GM12878 (cell line): ENCODE results near the gene TSNAX. TPM values are rescaled to one million over a fixed set of nuclear protein-coding genes. Genes with fewer than 3 reads are reported as not detected.

Experiments
- ATAC-seq: fragments of 200-7000 bp; cut with Tn5 transposase; 3 replicates; pipeline ENCODE4 v1.9.1; 2020; ENCODE audit warnings: mild to moderate bottlenecking, moderate library complexity
- BruUV-seq: library from RNA; stranded (reverse); fragments of 400-500 nt; replicated peaks from 2 replicates; lab custom pipeline; 2021; lab: Mats Ljungman, UMichigan
- CTCF ChIA-PET: fragments of 300-600 bp; sonication (Branson Sonifier 250); formaldehyde crosslinking; extraction: SDS; loops from one replicate; lab custom pipeline; 2021; ENCODE audit warnings: inconsistent platforms; lab: Yijun Ruan, JAX
- POLR2A ChIA-PET: fragments of 350-600 bp; formaldehyde crosslinking; extraction: SDS; loops from one replicate; lab custom pipeline; 2021; ENCODE audit warnings: inconsistent platforms; lab: Charles Lee
- RAD21 ChIA-PET: fragments of 300-600 bp; sonication (Branson Sonifier 250); formaldehyde crosslinking; loops from one replicate; lab custom pipeline; 2023; ENCODE audit warnings: antibody characterized with exemption; ENCODE audit not compliant: unreplicated experiment; lab: Charles Lee
- SMC1A ChIA-PET: fragments of 300-600 bp; sonication (Branson Sonifier 250); formaldehyde crosslinking; loops from one replicate; lab custom pipeline; 2023; ENCODE audit not compliant: unreplicated experiment, uncharacterized antibody; lab: Charles Lee
- DNase-seq: peaks from one replicate; pipeline ENCODE4 v3.0.0-alpha.2; 2011; ENCODE audit warnings: low read depth, low spot score
- FAIRE-seq: peaks from 3 replicates; lab custom pipeline; 2011; peaks lifted over from hg19 to GRCh38; lab: Jason Lieb, UNC
- H2AFZ ChIP-seq: 2 replicates; pipeline ENCODE4 v1.6.0; 2011; ENCODE audit warnings: low read depth, low read length, control low read depth; ENCODE audit not compliant: control insufficient read depth
- H3K27ac ChIP-seq: 2 replicates; pipeline ENCODE4 v1.5.1; 2011; ENCODE audit warnings: control low read depth; ENCODE audit not compliant: control insufficient read depth, insufficient read depth
- H3K27me3 ChIP-seq, 2 experiments: replicated peaks in 1 of 2; 2 replicates each; pipeline versions ENCODE4 v1.6.0 to v1.6.1; 2011; ENCODE audit warnings: low read length in 1 of 2; ENCODE audit not compliant: control insufficient read depth in 2 of 2, insufficient read depth in 2 of 2
- H3K36me3 ChIP-seq, 2 experiments: 2 replicates each; pipeline ENCODE4 v1.5.1; 2011; ENCODE audit warnings: low read length in 1 of 2; ENCODE audit not compliant: control insufficient read depth in 2 of 2, insufficient read depth in 2 of 2
- H3K4me1 ChIP-seq: 2 replicates; pipeline ENCODE4 v1.6.1; 2011; ENCODE audit warnings: mild to moderate bottlenecking, low read length, moderate library complexity, mixed read lengths; ENCODE audit not compliant: control insufficient read depth, insufficient read depth
- H3K4me2 ChIP-seq: 2 replicates; pipeline ENCODE4 v1.6.0; 2011; ENCODE audit warnings: control low read depth; ENCODE audit not compliant: control insufficient read depth, insufficient read depth
- H3K4me3 ChIP-seq: fragments of 200-600 bp; sonication (generic); 2 replicates; pipeline ENCODE4 v1.5.1; 2016
- H3K79me2 ChIP-seq: 2 replicates; pipeline ENCODE4 v1.6.0; 2011; ENCODE audit warnings: low read length; ENCODE audit not compliant: control insufficient read depth, insufficient read depth
- H3K9ac ChIP-seq: 2 replicates; pipeline ENCODE4 v1.8.0; 2011; ENCODE audit warnings: low read length, control low read depth, mixed read lengths; ENCODE audit not compliant: control insufficient read depth, insufficient read depth
- H3K9me3 ChIP-seq: replicated peaks from 3 replicates; pipeline ENCODE4 v1.5.1; 2011; ENCODE audit warnings: mild to moderate bottlenecking, low read length; ENCODE audit not compliant: control insufficient read depth, insufficient read depth
- H4K20me1 ChIP-seq: 2 replicates; pipeline ENCODE4 v1.6.0; 2011; ENCODE audit not compliant: control insufficient read depth, insufficient read depth
- EGR1 ChIP-seq, 2 experiments: IDR thresholded peaks; 1 replicate in 1 of 2; 2 replicates in 1 of 2; pipeline ENCODE4 v1.6.1; 2011 to 2012; ENCODE audit warnings: low read depth in 2 of 2, low read length in 2 of 2, borderline replicate concordance in 1 of 2, mild to moderate bottlenecking in 1 of 2, moderate library complexity in 1 of 2
- MTA2 ChIP-seq: fragments of 450-650 bp; IDR thresholded peaks from 2 replicates; pipeline ENCODE4 v1.6.1; 2016; ENCODE audit warnings: low read depth, mild to moderate bottlenecking, moderate library complexity
- RAD21 ChIP-seq: IDR thresholded peaks from 2 replicates; pipeline ENCODE4 v1.6.1; 2011; ENCODE audit warnings: mild to moderate bottlenecking, low read depth, low read length, moderate library complexity; ENCODE audit not compliant: insufficient read depth
- RELA ChIP-seq: fragments of 450-650 bp; IDR thresholded peaks from 2 replicates; pipeline ENCODE4 v1.8.0; 2014; ENCODE audit warnings: borderline replicate concordance; ENCODE audit not compliant: partially characterized antibody
- RFX5 ChIP-seq: IDR thresholded peaks from 2 replicates; pipeline ENCODE4 v1.6.1; 2011; ENCODE audit warnings: low read depth, low read length, improper control_type of control experiment
- SMC3 ChIP-seq: IDR thresholded peaks from 2 replicates; pipeline ENCODE4 v1.6.1; 2011; ENCODE audit warnings: low read length, improper control_type of control experiment, borderline replicate concordance
- SREBF2 ChIP-seq: IDR thresholded peaks from 2 replicates; pipeline ENCODE4 v1.6.1; 2012; ENCODE audit warnings: mild to moderate bottlenecking, low read length
- TARDBP ChIP-seq: IDR thresholded peaks from 2 replicates; pipeline ENCODE4 v1.6.1; 2016; ENCODE audit warnings: borderline replicate concordance
- ZNF207 ChIP-seq: fragments of 450-650 bp; IDR thresholded peaks from 2 replicates; pipeline ENCODE4 v1.6.1; 2014; ENCODE audit warnings: antibody characterized with exemption, mild to moderate bottlenecking, borderline replicate concordance
- ZSCAN29 ChIP-seq: fragments of 450-650 bp; IDR thresholded peaks from 2 replicates; pipeline ENCODE4 v1.6.1; 2017; ENCODE audit warnings: mild to moderate bottlenecking, moderate library complexity
- WGBS: methylation state at CpG from one replicate; pipeline ENCODE4 v1.1.6; 2016; ENCODE audit warnings: low lambda C conversion rate; ENCODE audit not compliant: insufficient replicate concordance, insufficient coverage; ENCODE audit errors: missing lambda C conversion rate; 5-methylcytosine and 5-hydroxymethylcytosine counted together
- in situ Hi-C: fragments of 300-500 bp; cut with MboI; formaldehyde crosslinking; loops from 9 replicates; pipeline ENCODE4 v1.14.3; 2018; ENCODE audit warnings: mixed read lengths
- intact Hi-C: fragments of 100-400 bp; cut with micrococcal nuclease; formaldehyde crosslinking; loops from one replicate; pipeline ENCODE4 v1.14.2; 2022; ENCODE audit not compliant: unreplicated experiment
- polyA plus RNA-seq, 11 experiments: library from polyadenylated mRNA; depleted of rRNA in 4 of 11; unstranded in 6 of 11; stranded (reverse) in 5 of 11; fragments of >200 nt; fragmentation: Nextera tagmentation in 4 of 11; fragmentation: Illumina TruSeq in 1 of 11; extraction: Ambion mirVana in 4 of 11; extraction: Trizol in 1 of 11; gene quantifications; 1 replicate in 1 of 11; 2 replicates in 10 of 11; pipeline versions ENCODE4 v1.2.1 to v1.2.3, GENCODE V29; 2011 to 2016; ENCODE audit warnings: inconsistent platforms in 2 of 11, missing spikeins in 2 of 11, low read depth in 1 of 11
- total RNA-seq, 4 experiments: library from RNA; depleted of rRNA in 3 of 4; stranded (reverse); fragments of >200 nt in 3 of 4; fragmentation: Illumina TruSeq in 1 of 4; extraction: Trizol in 1 of 4; gene quantifications; 2 replicates each; pipeline versions ENCODE4 v1.2.1 to v1.2.3, GENCODE V29; 2013 to 2021
- TF ChIP-seq, protein P1 (sequence below), 3 experiments: IDR thresholded peaks in 2 of 3; conservative IDR thresholded peaks in 1 of 3; 2 replicates each; pipeline ENCODE4 v1.5.1; 2011; ENCODE audit warnings: low read depth in 3 of 3, low read length in 3 of 3, mild to moderate bottlenecking in 3 of 3, control low read depth in 2 of 3, moderate library complexity in 2 of 3, inconsistent platforms in 1 of 3, mixed read lengths in 1 of 3; ENCODE audit not compliant: control insufficient read depth in 2 of 3, insufficient read depth in 1 of 3; ENCODE audit errors: extremely low read depth in 1 of 3
- TF ChIP-seq, protein P2 (sequence below): fragments of 450-650 bp; IDR thresholded peaks from 2 replicates; pipeline ENCODE4 v1.6.1; 2016; ENCODE audit warnings: mild to moderate bottlenecking, moderate library complexity, borderline replicate concordance

Gene TSNAX
- total and polyA plus RNA-seq, 10 of the 15 experiments (the other 5 are each of a cell fraction or from before 2014, with no cell fraction given), result 24.8 to 49.7 (median 35.6) TPM

DNA sequence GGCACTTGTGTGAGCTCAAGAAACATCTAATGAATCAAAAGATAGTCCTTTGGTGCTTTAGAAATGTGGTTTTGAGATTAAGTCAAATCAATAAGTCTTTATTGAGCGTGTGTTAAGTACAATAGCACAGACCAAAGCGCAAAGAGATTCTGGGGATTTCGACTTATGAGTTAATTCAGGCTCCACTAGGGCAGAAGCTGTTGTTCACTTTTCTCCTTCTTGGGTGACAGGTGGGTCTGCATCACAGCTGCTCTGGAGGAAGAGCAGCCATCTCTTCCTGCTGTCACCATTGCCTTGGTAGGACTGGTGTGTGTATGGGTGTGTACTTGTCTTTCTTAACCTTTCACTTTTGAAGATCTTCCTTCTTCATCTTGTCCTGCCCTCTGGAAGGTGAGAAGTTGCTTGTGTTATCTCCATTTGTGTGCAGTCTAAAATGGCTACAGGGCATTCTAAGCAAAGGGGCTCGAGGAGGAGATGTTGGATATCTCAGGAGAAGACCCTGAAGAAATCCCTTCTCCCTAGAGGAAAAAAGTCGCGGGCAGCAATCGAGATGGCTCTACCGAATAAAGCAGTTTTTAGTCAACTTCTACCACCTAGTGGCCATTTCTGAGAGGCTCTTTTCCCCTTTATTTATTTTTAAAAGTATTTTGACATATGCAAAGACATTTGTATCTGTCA, 75.3 kb downstream of the TSNAX start:
- Histone ChIP-seq H3K79me2 (no peaks in the 10 kb centered on the region), H3K9ac (peak overlapping the region; percentile 43; the same call in 1 of the 2 replicates), H3K9me3 (peaks cover 3% of the 10 kb centered on the region; the same call in 2 of the 3 replicates), H3K27ac (no peak overlapping the region), H3K4me3 (peak overlapping the region; percentile 58), H4K20me1 (no peaks in the 10 kb centered on the region), H3K36me3 (no peaks in the 10 kb centered on the region), H2AFZ (peak overlapping the region; percentile 98), H3K27me3 (peaks cover 3% of the 10 kb centered on the region in 2 experiments; a peak in 2 of 4 replicates), H3K4me1 (no peaks in the 10 kb centered on the region), H3K4me2 (peak overlapping the region; percentile 97)
- DNase-seq (no peak), ATAC-seq (peak; percentile 82), FAIRE-seq (peak; percentile 77)
- ChIA-PET CTCF (interaction anchor here (0.6 to 1.8 kb wide), 12 partner anchors 14 to 288 kb away, joined by 3 to 13 read pairs (median 3); partner anchors contain the start of genes EXOC8 and SPRTN), POLR2A (interaction anchor here (0.6 kb wide), 2 partner anchors 223 to 247 kb away, joined by 3 read pairs; no protein-coding TSS in a partner anchor), RAD21 (interaction anchor here (0.7 to 1.0 kb wide), 4 partner anchors 53 to 246 kb away, joined by 3 to 4 read pairs (median 4); no protein-coding TSS in a partner anchor), SMC1A (interaction anchor here (0.7 to 1.2 kb wide), 6 partner anchors 10 to 288 kb away, joined by 3 to 5 read pairs (median 3); no protein-coding TSS in a partner anchor)
- no TSS peak for BruUV-seq
- in situ Hi-C loops (no loop called here), intact Hi-C loops (no loop called here)
- 19% methylated on average over 8 of the region's 8 CpGs for WGBS
- TF ChIP-seq TARDBP, result no peak
- no peak for TF ChIP-seq SREBF2
- peak; percentile 72 for TF ChIP-seq SMC3
- no peak for TF ChIP-seq EGR1 (IDR thresholded peaks at IDR 0.05; ENCODE audit: borderline replicate concordance in 1 of 2, low read depth in 2 of 2, low read length in 2 of 2)
- TF ChIP-seq, protein P1, sequence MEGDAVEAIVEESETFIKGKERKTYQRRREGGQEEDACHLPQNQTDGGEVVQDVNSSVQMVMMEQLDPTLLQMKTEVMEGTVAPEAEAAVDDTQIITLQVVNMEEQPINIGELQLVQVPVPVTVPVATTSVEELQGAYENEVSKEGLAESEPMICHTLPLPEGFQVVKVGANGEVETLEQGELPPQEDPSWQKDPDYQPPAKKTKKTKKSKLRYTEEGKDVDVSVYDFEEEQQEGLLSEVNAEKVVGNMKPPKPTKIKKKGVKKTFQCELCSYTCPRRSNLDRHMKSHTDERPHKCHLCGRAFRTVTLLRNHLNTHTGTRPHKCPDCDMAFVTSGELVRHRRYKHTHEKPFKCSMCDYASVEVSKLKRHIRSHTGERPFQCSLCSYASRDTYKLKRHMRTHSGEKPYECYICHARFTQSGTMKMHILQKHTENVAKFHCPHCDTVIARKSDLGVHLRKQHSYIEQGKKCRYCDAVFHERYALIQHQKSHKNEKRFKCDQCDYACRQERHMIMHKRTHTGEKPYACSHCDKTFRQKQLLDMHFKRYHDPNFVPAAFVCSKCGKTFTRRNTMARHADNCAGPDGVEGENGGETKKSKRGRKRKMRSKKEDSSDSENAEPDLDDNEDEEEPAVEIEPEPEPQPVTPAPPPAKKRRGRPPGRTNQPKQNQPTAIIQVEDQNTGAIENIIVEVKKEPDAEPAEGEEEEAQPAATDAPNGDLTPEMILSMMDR (IDR thresholded peaks at IDR 0.05 in 2 of 3, conservative IDR thresholded peaks at IDR 0.05 in 1 of 3; ENCODE audit: control insufficient read depth in 2 of 3, extremely low read depth in 1 of 3, insufficient read depth in 1 of 3, low read depth in 3 of 3, low read length in 3 of 3), result peak; percentile 52 to 75 (median 71)
- TF ChIP-seq MTA2, result no peak
- no peak for TF ChIP-seq ZSCAN29
- TF ChIP-seq RELA, result no peak
- TF ChIP-seq, protein P2, sequence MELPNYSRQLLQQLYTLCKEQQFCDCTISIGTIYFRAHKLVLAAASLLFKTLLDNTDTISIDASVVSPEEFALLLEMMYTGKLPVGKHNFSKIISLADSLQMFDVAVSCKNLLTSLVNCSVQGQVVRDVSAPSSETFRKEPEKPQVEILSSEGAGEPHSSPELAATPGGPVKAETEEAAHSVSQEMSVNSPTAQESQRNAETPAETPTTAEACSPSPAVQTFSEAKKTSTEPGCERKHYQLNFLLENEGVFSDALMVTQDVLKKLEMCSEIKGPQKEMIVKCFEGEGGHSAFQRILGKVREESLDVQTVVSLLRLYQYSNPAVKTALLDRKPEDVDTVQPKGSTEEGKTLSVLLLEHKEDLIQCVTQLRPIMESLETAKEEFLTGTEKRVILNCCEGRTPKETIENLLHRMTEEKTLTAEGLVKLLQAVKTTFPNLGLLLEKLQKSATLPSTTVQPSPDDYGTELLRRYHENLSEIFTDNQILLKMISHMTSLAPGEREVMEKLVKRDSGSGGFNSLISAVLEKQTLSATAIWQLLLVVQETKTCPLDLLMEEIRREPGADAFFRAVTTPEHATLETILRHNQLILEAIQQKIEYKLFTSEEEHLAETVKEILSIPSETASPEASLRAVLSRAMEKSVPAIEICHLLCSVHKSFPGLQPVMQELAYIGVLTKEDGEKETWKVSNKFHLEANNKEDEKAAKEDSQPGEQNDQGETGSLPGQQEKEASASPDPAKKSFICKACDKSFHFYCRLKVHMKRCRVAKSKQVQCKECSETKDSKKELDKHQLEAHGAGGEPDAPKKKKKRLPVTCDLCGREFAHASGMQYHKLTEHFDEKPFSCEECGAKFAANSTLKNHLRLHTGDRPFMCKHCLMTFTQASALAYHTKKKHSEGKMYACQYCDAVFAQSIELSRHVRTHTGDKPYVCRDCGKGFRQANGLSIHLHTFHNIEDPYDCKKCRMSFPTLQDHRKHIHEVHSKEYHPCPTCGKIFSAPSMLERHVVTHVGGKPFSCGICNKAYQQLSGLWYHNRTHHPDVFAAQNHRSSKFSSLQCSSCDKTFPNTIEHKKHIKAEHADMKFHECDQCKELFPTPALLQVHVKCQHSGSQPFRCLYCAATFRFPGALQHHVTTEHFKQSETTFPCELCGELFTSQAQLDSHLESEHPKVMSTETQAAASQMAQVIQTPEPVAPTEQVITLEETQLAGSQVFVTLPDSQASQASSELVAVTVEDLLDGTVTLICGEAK, result no peak
- no peak for TF ChIP-seq ZNF207
- no peak for TF ChIP-seq RFX5
- peak; percentile 83 for TF ChIP-seq RAD21
